CD4-positive, CD25-positive, alpha-beta regulatory T cell (primary cell): ENCODE measurements around the gene DIAPH2. TPM values are rescaled to one million over a fixed set of nuclear protein-coding genes. Genes with fewer than 3 reads are reported as not detected.

Experiments used
- ATAC-seq, 2 donors: fragments of 150-1000 bp; cut with Tn5 transposase; one replicate each; pipeline ENCODE4 v1.10.0; 2021; ENCODE audit warnings: low read depth in 2 of 2, moderate number of reproducible peaks in 2 of 2, moderate library complexity in 1 of 2
- DNase-seq, 3 donors: peaks; one replicate each; pipeline versions ENCODE4 v3.0.0 to v3.0.0-alpha.2; 2012 to 2022; ENCODE audit warnings: mixed read lengths in 1 of 3
- H3K27ac ChIP-seq: one replicate; pipeline ENCODE4 v1.7.0; 2013; ENCODE audit warnings: mild to moderate bottlenecking, low read length; ENCODE audit not compliant: insufficient read depth, poor library complexity, severe bottlenecking
- H3K27me3 ChIP-seq: one replicate; pipeline ENCODE4 v1.7.0; 2013; ENCODE audit warnings: low read length; ENCODE audit not compliant: control insufficient read depth, insufficient read depth
- H3K36me3 ChIP-seq: one replicate; pipeline ENCODE4 v1.7.0; 2013; ENCODE audit warnings: mild to moderate bottlenecking, low read length, moderate library complexity; ENCODE audit not compliant: control insufficient read depth, insufficient read depth
- H3K4me1 ChIP-seq: 2 replicates; pipeline ENCODE4 v1.7.0; 2013; ENCODE audit warnings: mild to moderate bottlenecking, low read length; ENCODE audit not compliant: insufficient read depth, control insufficient read depth, poor library complexity, severe bottlenecking
- H3K4me3 ChIP-seq: one replicate; pipeline ENCODE4 v1.7.0; 2013; ENCODE audit warnings: low read depth, mild to moderate bottlenecking, low read length, moderate library complexity
- H3K9me3 ChIP-seq, 2 experiments: 1 replicate in 1 of 2; 2 replicates in 1 of 2; pipeline ENCODE4 v1.7.0; 2013; ENCODE audit warnings: low read length in 2 of 2, mild to moderate bottlenecking in 1 of 2, moderate library complexity in 1 of 2; ENCODE audit not compliant: control insufficient read depth in 2 of 2
- H3K27ac Mint-ChIP-seq, 3 donors: one replicate each; pipeline ENCODE4 v1.8.0; 2020 to 2022; ENCODE audit warnings: mild to moderate bottlenecking in 3 of 3, mixed read lengths in 3 of 3, moderate library complexity in 2 of 3
- H3K27me3 Mint-ChIP-seq: one replicate; pipeline ENCODE4 v1.8.0; 2022; ENCODE audit warnings: mild to moderate bottlenecking, mixed read lengths
- H3K36me3 Mint-ChIP-seq: one replicate; pipeline ENCODE4 v1.8.0; 2020; ENCODE audit warnings: mixed read lengths
- H3K4me1 Mint-ChIP-seq, 4 donors: one replicate each; pipeline ENCODE4 v1.8.0; 2020 to 2022; ENCODE audit warnings: mixed read lengths in 4 of 4, mild to moderate bottlenecking in 1 of 4
- H3K4me3 Mint-ChIP-seq, 4 donors: one replicate each; pipeline ENCODE4 v1.8.0; 2020 to 2022; ENCODE audit warnings: mild to moderate bottlenecking in 4 of 4, mixed read lengths in 4 of 4, moderate library complexity in 3 of 4
- H3K9me3 Mint-ChIP-seq, 7 donors: one replicate each; pipeline ENCODE4 v1.8.0; 2020 to 2022; ENCODE audit warnings: mixed read lengths in 7 of 7, mild to moderate bottlenecking in 3 of 7, moderate library complexity in 2 of 7
- polyA plus RNA-seq, 4 donors: library from polyadenylated mRNA; unstranded; fragments of 300-500 nt; fragmentation: Illumina TruSeq; gene quantifications; one replicate each; pipeline ENCODE4 v1.2.3, GENCODE V29; 2021
- total RNA-seq: library from RNA; stranded (reverse); gene quantifications from one replicate; pipeline ENCODE4 v1.2.3, GENCODE V29; 2022

Gene DIAPH2
- total and polyA plus RNA-seq, 5 donors from 2014 or later = 6.3 to 17.0 (median 6.6) TPM

DNA sequence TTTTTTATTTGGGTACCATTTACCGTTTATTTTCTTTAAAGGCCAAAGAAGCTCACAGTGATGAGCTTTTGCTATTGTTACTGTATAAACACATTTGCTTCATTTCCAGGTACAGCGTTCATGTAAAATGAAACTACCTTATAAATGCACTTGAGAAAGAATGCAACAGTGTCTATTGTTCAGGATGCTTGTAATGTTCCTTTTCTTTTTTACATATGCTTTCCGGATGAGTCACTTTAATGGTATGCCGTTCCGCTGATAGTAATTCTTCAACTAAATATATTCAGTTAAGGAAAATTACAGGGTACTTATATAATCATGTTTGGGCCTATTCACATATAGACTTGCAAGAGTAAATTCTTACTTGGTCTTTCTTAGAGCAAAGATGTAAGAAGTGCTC, 554.0 kb downstream of the DIAPH2 start:
- H3K4me3 ChIP-seq = no peak overlapping the region
- H3K9me3 Mint-ChIP-seq = peaks cover 0 to 2% (median 0%) of the 10 kb centered on the region in 7 donors
- H3K9me3 ChIP-seq = no peaks in the 10 kb centered on the region
- H3K4me1 Mint-ChIP-seq = no peaks in the 10 kb centered on the region
- no peaks in the 10 kb centered on the region for H3K27me3 Mint-ChIP-seq
- no peak overlapping the region for H3K27ac ChIP-seq
- DNase-seq = no peak
- no peak for ATAC-seq
- no peaks in the 10 kb centered on the region for H3K27me3 ChIP-seq
- no peaks in the 10 kb centered on the region for H3K4me1 ChIP-seq
- H3K36me3 Mint-ChIP-seq = no peaks in the 10 kb centered on the region
- H3K27ac Mint-ChIP-seq = no peak overlapping the region
- no peaks in the 10 kb centered on the region for H3K36me3 ChIP-seq
- no peak overlapping the region for H3K4me3 Mint-ChIP-seq

DNA sequence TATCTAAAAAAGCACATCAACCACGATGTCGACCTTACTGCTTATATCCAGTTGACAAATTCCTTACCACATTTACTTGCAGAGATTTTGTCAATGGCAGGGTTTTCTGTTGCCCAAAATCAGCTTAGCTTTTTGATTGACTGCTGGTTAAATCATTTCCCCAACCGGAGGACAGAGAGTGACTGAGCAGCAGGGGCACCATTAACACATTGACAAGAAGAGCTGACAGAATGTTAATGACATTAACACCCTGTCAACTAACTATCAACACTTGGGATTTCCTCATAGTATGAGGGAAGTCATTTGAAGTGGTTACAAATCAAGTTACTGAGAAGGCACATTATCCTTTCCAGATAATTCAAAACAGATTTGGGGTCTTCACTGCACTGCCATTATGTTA, 567.5 kb downstream of the DIAPH2 start:
- ATAC-seq (no peak), DNase-seq (no peak)
- Histone ChIP-seq H3K27me3 (no peaks in the 10 kb centered on the region), H3K4me3 (no peak overlapping the region), H3K27ac (no peak overlapping the region), H3K9me3 (no peaks in the 10 kb centered on the region), H3K36me3 (no peaks in the 10 kb centered on the region), H3K4me1 (no peaks in the 10 kb centered on the region)
- H3K36me3 Mint-ChIP-seq = peaks cover 4% of the 10 kb centered on the region
- H3K9me3 Mint-ChIP-seq = no peaks in the 10 kb centered on the region
- H3K27ac Mint-ChIP-seq = no peak overlapping the region
- no peak overlapping the region for H3K4me3 Mint-ChIP-seq
- H3K27me3 Mint-ChIP-seq = no peaks in the 10 kb centered on the region
- no peaks in the 10 kb centered on the region for H3K4me1 Mint-ChIP-seq

DNA sequence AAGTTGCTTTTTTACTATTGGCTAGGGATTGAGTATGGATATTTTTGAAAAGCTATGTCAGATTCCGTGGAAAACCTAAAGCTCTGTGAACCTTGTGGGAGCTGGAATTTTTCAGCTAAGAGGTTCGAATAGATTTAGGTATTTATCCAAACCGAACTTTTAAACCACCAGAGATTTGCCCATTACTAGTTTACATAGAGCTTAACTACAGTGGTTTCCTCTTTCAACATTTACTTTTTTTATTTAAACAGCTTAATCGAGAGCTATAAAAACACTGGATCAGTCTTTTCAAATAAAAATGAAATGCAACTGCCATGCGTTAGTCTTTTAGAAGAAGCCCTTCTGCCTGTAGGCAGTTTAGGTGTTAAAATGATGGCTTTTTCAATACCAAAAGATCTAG, 576.0 kb downstream of the DIAPH2 start:
- no peaks in the 10 kb centered on the region for H3K4me1 Mint-ChIP-seq
- Histone ChIP-seq H3K27me3 (no peaks in the 10 kb centered on the region), H3K4me3 (no peak overlapping the region), H3K9me3 (no peaks in the 10 kb centered on the region), H3K27ac (no peak overlapping the region), H3K36me3 (no peaks in the 10 kb centered on the region), H3K4me1 (no peaks in the 10 kb centered on the region)
- no peaks in the 10 kb centered on the region for H3K27me3 Mint-ChIP-seq
- no peak overlapping the region for H3K4me3 Mint-ChIP-seq
- H3K36me3 Mint-ChIP-seq = no peaks in the 10 kb centered on the region
- ATAC-seq (no peak), DNase-seq (no peak)
- peaks cover 0 to 3% (median 0%) of the 10 kb centered on the region in 7 donors for H3K9me3 Mint-ChIP-seq
- no peak overlapping the region for H3K27ac Mint-ChIP-seq

DNA sequence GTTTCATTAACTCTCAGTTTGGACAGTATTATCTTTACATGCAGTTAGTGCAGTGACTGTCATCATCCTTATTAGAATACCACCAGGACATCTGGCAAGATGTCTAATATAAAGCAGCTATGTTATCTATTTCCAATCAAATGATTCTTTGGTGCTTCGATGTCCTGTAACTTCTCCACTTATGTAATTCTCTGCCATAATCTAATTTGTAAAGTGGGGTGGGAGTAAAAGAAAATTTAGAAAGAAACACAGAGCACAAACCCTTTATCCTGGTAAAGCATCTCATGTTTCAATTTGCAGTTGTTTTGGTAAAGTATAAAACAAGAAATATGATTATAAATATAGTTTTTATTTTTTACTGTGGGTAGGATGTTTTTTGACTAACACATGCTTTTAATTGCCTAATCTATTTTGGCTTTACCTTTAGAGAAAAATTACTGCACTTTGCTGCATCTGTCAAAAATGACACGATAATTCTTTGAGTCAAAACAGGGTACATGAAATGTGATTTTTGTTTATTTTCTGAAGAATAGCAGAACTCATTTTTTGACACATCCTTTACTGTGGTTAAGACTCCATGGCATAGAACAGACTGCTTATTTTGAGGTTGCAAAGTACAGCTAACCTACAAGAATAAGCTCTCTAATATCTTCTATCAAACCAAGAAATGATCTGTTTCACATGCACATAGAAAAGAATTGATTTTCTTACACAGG, 581.9 kb downstream of the DIAPH2 start:
- H3K27ac ChIP-seq = no peak overlapping the region
- no peak for ATAC-seq
- no peaks in the 10 kb centered on the region for H3K36me3 Mint-ChIP-seq

DNA sequence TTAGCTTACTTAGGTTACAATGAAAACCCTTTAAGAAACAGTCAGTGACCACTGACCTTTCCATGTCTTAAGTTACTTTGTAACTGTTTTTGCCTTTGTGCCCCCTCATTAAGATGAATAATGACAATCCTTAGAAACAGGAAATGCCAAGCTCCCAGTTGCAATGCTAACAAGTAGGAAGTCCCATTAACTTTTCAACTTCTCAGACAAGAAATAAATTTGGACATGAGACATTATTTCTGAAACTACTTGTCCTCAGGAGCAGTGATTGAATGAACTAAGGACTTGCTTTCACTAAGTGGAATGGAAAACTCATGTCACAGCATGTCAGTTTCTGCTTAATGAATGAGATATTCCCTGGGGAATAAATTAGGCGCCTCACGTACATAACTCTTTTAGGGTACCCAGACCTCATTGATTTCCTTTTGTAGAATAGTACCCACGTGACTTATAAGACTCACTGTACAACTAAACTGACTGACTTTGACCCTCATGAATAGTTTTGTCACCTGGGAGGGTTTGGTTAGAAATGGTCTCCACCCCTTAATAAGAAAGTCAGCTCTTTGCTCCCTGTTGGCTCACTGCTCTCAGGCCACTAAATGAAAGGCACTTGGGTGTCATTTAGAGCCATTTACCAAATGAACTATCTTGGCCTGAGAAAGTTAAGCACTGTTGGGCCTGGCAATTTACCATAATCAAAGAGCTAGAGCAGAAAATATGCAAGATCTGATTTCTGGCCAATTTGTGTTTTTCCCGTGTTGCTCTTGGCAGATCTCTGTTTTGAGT, 582.9 kb downstream of the DIAPH2 start:
- DNase-seq (no peak), ATAC-seq (no peak)
- Histone ChIP-seq H3K4me3 (no peak overlapping the region), H3K27me3 (no peaks in the 10 kb centered on the region), H3K27ac (no peak overlapping the region), H3K4me1 (no peaks in the 10 kb centered on the region), H3K9me3 (no peaks in the 10 kb centered on the region), H3K36me3 (no peaks in the 10 kb centered on the region)
- Mint-ChIP-seq H3K36me3 (no peaks in the 10 kb centered on the region), H3K4me3 (no peak overlapping the region), H3K27me3 (no peaks in the 10 kb centered on the region), H3K9me3 (no peaks in the 10 kb centered on the region), H3K27ac (peak overlapping the region in 1 of 3 donors; percentile 20), H3K4me1 (no peaks in the 10 kb centered on the region)

More for the DNA sequence above, 581.9 kb downstream of the DIAPH2 start:
- Mint-ChIP-seq H3K27ac (no peak overlapping the region), H3K4me1 (no peaks in the 10 kb centered on the region), H3K9me3 (peaks cover 0 to 3% (median 0%) of the 10 kb centered on the region in 7 donors), H3K4me3 (no peak overlapping the region), H3K27me3 (no peaks in the 10 kb centered on the region)
- no peak for DNase-seq
- Histone ChIP-seq H3K4me3 (no peak overlapping the region), H3K9me3 (no peaks in the 10 kb centered on the region), H3K4me1 (no peaks in the 10 kb centered on the region), H3K27me3 (no peaks in the 10 kb centered on the region), H3K36me3 (no peaks in the 10 kb centered on the region)

DNA sequence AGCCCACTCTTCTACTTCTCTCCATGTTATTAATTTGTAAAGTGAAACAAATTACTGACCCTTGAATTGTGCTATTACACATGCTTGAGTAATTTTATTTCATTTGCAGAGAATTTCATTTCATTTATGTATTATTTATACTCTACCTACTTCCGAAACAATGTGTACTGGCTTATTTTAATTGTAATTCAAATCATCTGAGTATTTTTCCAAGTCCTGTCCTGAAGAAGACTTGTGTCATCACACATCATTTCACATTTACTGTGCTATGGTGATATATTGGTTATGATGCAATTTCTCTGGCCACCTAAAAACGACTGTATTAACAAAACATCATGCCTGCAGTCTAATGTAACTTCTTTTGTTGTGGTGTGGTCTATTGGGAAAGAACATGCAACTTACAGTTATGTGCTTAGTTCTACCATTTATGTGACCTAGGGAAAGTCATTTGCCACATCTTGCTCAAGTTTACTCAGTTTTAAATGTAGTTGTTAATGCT, 583.6 kb downstream of the DIAPH2 start:
- Histone ChIP-seq H3K36me3 (no peaks in the 10 kb centered on the region), H3K4me1 (no peaks in the 10 kb centered on the region), H3K27ac (no peak overlapping the region), H3K27me3 (no peaks in the 10 kb centered on the region), H3K4me3 (no peak overlapping the region), H3K9me3 (no peaks in the 10 kb centered on the region)
- H3K27ac Mint-ChIP-seq = peak overlapping the region in 1 of 3 donors; percentile 20
- H3K4me3 Mint-ChIP-seq = no peak overlapping the region
- DNase-seq (no peak), ATAC-seq (no peak)
- H3K27me3 Mint-ChIP-seq = no peaks in the 10 kb centered on the region
- H3K36me3 Mint-ChIP-seq = no peaks in the 10 kb centered on the region
- H3K9me3 Mint-ChIP-seq = no peaks in the 10 kb centered on the region
- no peaks in the 10 kb centered on the region for H3K4me1 Mint-ChIP-seq

DNA sequence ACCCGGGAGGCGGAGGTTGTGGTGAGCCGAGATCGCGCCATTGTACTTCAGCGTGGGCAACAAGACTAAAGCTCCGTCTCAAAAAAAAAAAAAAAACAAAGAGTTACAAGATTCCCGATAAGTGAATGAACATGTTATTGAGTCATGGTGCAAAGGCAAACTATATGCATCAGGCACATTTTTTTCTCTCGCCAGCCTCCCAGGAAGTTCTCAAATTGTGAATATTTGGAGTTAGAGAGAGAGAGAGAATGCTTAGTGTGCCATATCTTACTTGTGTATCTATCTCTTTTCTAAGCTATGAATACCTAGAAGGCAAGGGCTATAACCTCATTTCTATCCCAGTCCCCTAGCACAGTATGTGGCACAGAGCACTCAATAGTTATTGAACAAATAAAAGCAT, 599.9 kb downstream of the DIAPH2 start:
- no peak overlapping the region for H3K27ac Mint-ChIP-seq
- Histone ChIP-seq H3K4me3 (no peak overlapping the region), H3K4me1 (no peaks in the 10 kb centered on the region), H3K27me3 (no peaks in the 10 kb centered on the region), H3K27ac (no peak overlapping the region), H3K36me3 (no peaks in the 10 kb centered on the region), H3K9me3 (no peaks in the 10 kb centered on the region)
- H3K4me3 Mint-ChIP-seq = no peak overlapping the region
- H3K36me3 Mint-ChIP-seq = no peaks in the 10 kb centered on the region
- ATAC-seq = no peak
- peaks cover 0 to 1% (median 0%) of the 10 kb centered on the region in 7 donors for H3K9me3 Mint-ChIP-seq
- no peaks in the 10 kb centered on the region for H3K4me1 Mint-ChIP-seq
- no peaks in the 10 kb centered on the region for H3K27me3 Mint-ChIP-seq
- no peak for DNase-seq
